ENCODE results near the gene ATP6V1A. TPM values are rescaled to one million over a fixed set of nuclear protein-coding genes. Genes with fewer than 3 reads are reported as not detected.
A peak's percentile ranks its signal among the peaks of the same experiment; 100 is the strongest.

ATP6V1A gene
- total RNA-seq, 2 experiments from 2014 or later = 45.2 to 48.3 TPM

DNA sequence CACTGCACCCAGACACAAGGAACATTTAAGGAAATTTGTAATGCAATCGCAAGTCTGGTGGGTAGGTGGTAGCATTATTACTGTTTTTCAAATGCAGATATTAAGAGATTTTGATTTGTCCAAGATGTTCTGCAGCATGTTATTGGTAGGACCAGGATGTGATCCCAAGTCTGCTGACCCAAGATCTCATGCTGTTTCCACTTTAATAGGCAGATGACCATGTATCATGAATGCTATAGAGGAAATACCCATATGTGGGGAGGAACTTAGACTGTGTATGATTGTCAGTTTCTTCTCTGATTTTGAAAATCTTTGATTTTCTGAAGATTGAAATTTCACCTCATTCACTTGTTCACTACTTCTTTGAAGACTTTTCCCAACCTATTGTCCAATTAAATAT, 28.7 kb downstream of the ATP6V1A start:
- no peak overlapping the region for H3K27ac Mint-ChIP-seq
- H3K4me1 Mint-ChIP-seq = peaks cover 10% of the 10 kb centered on the region
- intact Hi-C loops (cut with DNase I, micrococcal nuclease) = no loop called here
- no peak for ATAC-seq
- ChIA-PET CTCF (no interaction called here), POLR2A (no interaction called here)
- H3K9me3 Mint-ChIP-seq (ENCODE audit: low read depth) = no peaks in the 10 kb centered on the region
- no peak for DNase-seq
- no peaks in the 10 kb centered on the region for H3K27me3 Mint-ChIP-seq
- peaks cover 3% of the 10 kb centered on the region for H3K36me3 Mint-ChIP-seq (ENCODE audit: low read depth)
- no peak overlapping the region for H3K4me3 Mint-ChIP-seq

DNA sequence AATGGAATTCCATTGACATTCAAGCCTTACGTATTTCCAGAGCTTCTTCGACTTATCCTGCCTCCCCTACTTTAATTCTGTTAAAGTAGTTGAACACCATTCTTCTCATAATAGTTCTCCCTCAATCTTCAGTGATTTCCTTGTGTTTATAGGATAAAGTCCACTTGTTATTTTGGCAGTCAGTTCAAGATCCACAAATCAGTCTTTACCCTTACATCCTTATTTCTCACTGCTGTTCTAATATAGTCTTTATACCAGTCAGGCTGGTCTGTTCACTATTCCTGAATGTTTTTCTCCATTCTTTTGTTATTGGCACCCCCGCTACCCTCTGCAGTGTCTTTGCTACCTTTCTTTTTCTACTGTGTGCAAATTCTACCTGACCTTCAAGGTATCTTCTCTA, 29.7 kb downstream of the ATP6V1A start:
- Mint-ChIP-seq H3K4me3 (no peak overlapping the region), H3K27ac (no peak overlapping the region), H3K4me1 (peaks cover 10% of the 10 kb centered on the region), H3K9me3 (ENCODE audit: low read depth) (no peaks in the 10 kb centered on the region), H3K27me3 (no peaks in the 10 kb centered on the region), H3K36me3 (ENCODE audit: low read depth) (peaks cover 6% of the 10 kb centered on the region)
- CTCF ChIA-PET = interaction anchor here (0.9 kb wide), 1 partner anchor 134 kb away, joined by 3 read pairs; no protein-coding TSS in a partner anchor
- intact Hi-C loops (cut with DNase I, micrococcal nuclease) = no loop called here
- ATAC-seq (no peak), DNase-seq (no peak)
- POLR2A ChIA-PET = no interaction called here

DNA sequence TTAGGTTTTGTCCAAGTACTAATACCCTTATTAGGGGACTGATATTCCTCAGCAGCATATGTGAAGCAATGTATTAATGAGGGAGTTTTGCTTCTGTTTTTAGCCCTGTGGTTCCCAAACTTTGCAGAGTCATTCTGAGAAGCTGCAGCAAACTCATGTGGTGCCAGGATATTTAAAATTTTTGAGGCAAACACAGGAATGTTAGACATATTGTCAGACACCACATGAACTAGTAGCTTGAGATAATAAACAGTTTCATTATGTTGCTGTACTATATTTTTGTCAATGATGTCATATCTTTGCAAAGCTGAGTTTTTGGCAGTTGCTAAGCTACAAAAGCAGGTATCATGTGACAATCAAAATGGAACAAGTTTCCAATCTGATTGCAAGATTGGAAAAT, 36.6 kb downstream of the ATP6V1A start:
- Mint-ChIP-seq H3K27ac (no peak overlapping the region), H3K36me3 (ENCODE audit: low read depth) (peaks cover 17% of the 10 kb centered on the region)

DNA sequence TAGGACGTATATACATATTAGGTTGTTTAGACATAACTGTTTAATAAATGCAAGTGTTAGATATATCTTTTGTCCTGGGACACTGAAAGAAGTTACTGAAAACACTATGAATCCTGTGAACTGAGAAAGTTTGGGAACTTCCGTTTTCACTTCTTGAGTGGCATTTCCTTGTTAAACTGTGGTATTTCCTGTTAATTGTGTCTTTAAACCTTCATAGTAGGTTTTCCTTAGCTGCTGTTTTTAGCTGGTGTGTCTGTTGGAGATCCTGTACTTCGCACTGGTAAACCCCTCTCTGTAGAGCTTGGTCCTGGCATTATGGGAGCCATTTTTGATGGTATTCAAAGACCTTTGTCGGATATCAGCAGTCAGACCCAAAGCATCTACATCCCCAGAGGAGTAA, 37.1 kb downstream of the ATP6V1A start:
- ATAC-seq = no peak
- intact Hi-C loops (cut with DNase I, micrococcal nuclease) = no loop called here
- Mint-ChIP-seq H3K27me3 (no peaks in the 10 kb centered on the region), H3K9me3 (ENCODE audit: low read depth) (no peaks in the 10 kb centered on the region), H3K36me3 (ENCODE audit: low read depth) (peaks cover 17% of the 10 kb centered on the region), H3K27ac (no peak overlapping the region), H3K4me1 (peaks cover 3% of the 10 kb centered on the region), H3K4me3 (no peak overlapping the region)
- CTCF ChIA-PET = interaction anchor here (1.1 to 1.7 kb wide), 2 partner anchors 32 to 48 kb away, joined by 4 to 10 read pairs; no protein-coding TSS in a partner anchor
- no peak for DNase-seq
- POLR2A ChIA-PET = no interaction called here

More for the DNA sequence above, 36.6 kb downstream of the ATP6V1A start:
- Mint-ChIP-seq H3K27me3 (no peaks in the 10 kb centered on the region), H3K4me3 (no peak overlapping the region), H3K9me3 (ENCODE audit: low read depth) (no peaks in the 10 kb centered on the region), H3K4me1 (peaks cover 3% of the 10 kb centered on the region)
- intact Hi-C loops (cut with DNase I, micrococcal nuclease) = no loop called here
- DNase-seq (no peak), ATAC-seq (peak; percentile 44)
- ChIA-PET CTCF (interaction anchor here (1.1 to 1.7 kb wide), 2 partner anchors 32 to 47 kb away, joined by 4 to 10 read pairs; no protein-coding TSS in a partner anchor), POLR2A (no interaction called here)

DNA sequence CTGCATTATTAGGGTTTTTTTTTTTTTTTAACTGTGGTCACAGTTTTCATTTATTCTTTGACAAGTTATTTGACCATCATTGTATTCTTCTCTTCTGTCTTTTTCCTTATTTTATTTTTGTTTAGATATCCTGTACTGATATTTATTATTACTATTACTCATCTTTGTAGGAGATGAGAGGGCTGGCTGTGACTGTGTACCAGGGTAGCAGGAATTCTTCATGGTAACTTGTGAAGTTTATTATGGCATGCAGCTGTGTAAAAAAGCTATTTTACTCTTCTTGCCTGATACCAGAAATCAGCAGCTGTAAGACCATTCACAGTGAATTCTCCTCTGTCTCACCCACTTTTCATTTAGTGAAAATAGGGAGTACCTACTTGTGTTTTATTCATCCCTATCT, 44.5 kb downstream of the ATP6V1A start:
- Mint-ChIP-seq H3K4me1 (no peaks in the 10 kb centered on the region), H3K27ac (no peak overlapping the region), H3K4me3 (no peak overlapping the region), H3K27me3 (no peaks in the 10 kb centered on the region), H3K9me3 (ENCODE audit: low read depth) (no peaks in the 10 kb centered on the region), H3K36me3 (ENCODE audit: low read depth) (peaks cover 15% of the 10 kb centered on the region)
- ChIA-PET POLR2A (no interaction called here), CTCF (interaction anchor here (1.4 to 3.5 kb wide), 2 partner anchors 35 to 55 kb away, joined by 3 to 12 read pairs; no protein-coding TSS in a partner anchor)
- intact Hi-C loops (cut with DNase I, micrococcal nuclease) = no loop called here
- DNase-seq = no peak
- no peak for ATAC-seq

DNA sequence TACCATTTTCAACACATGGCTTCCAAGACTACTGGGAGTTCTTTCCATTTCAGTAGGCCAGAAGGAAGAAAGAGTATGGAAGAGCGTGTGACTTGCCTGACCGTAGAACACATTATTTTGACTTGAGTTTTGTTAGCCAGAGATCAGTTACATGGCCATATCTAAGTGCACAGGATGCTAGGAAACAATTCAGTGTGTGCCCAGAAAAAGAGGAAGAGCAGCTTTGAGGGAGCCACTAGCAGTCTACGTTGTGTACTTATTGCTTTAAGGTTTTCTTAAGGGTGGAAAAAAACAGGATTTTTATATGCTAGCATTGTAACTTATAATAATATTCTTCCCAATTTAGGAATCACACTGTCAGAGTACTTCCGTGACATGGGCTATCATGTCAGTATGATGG, 47.7 kb downstream of the ATP6V1A start:
- CTCF ChIA-PET = interaction anchor here (0.6 kb wide), 1 partner anchor 96 kb away, joined by 3 read pairs; no protein-coding TSS in a partner anchor
- peaks cover 16% of the 10 kb centered on the region for H3K36me3 Mint-ChIP-seq (ENCODE audit: low read depth)
- DNase-seq = no peak
- ATAC-seq = no peak
- no peaks in the 10 kb centered on the region for H3K9me3 Mint-ChIP-seq (ENCODE audit: low read depth)
- POLR2A ChIA-PET = no interaction called here
- no peaks in the 10 kb centered on the region for H3K4me1 Mint-ChIP-seq
- no peak overlapping the region for H3K27ac Mint-ChIP-seq
- intact Hi-C loops (cut with DNase I, micrococcal nuclease) = no loop called here
- no peaks in the 10 kb centered on the region for H3K27me3 Mint-ChIP-seq
- H3K4me3 Mint-ChIP-seq = no peak overlapping the region

DNA sequence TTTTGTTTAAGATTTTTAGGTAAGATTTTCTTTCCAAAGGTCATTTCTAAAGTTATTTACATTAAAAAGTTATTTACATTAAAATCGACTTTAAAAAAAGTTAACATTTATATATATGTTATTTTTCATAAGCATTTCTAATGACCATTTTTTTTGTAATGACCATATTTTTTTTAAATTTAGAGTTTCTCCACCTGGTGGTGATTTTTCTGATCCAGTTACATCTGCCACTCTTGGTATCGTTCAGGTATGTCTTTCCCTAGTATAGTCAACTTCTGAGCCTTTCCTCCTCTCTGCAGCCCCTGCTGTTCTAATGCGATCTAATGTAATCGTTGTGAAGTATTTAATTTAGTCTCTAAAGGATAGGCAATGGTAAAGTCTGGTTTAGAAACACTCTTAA, 48.9 kb downstream of the ATP6V1A start:
- H3K36me3 Mint-ChIP-seq (ENCODE audit: low read depth) = peaks cover 19% of the 10 kb centered on the region
- ATAC-seq (no peak), DNase-seq (no peak)
- H3K9me3 Mint-ChIP-seq (ENCODE audit: low read depth) = no peaks in the 10 kb centered on the region
- no peak overlapping the region for H3K4me3 Mint-ChIP-seq
- no peak overlapping the region for H3K27ac Mint-ChIP-seq
- ChIA-PET POLR2A (no interaction called here), CTCF (interaction anchor here (1.3 to 1.6 kb wide), 2 partner anchors 55 to 58 kb away, joined by 3 to 5 read pairs; no protein-coding TSS in a partner anchor)
- no peaks in the 10 kb centered on the region for H3K27me3 Mint-ChIP-seq
- intact Hi-C loops (cut with DNase I, micrococcal nuclease) = no loop called here
- H3K4me1 Mint-ChIP-seq = no peaks in the 10 kb centered on the region

DNA sequence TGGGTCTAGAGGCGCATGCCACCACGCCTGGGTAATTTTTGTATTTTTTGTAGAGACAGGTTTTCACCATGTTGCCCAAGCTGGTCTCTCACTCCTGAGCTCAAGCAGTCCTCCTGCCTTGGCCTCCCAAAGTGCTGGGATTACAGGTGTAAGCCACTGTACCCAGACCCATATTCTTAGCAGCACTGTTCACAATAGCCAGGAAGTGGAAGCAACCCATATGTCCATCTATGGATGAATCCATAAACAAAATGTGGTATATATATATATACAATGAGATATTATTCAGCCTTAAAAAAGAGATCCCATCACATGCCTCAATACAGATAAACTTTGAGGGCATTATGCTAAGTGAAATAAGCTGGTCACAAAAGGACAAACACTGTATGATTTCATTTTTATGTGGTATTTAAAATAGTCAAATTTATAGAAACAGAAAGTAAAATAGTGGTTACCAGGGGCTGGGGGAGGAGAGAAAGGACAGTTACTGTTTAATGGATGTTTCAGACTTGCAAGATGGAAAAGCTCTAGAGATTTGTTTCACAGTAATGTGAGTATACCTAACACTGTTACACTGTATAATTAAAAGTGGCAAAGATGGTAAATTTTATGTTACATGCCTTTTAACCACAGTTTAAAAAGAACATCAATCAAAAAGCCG, 56.1 kb downstream of the ATP6V1A start:
- H3K4me3 Mint-ChIP-seq = no peak overlapping the region
- H3K36me3 Mint-ChIP-seq (ENCODE audit: low read depth) = peaks cover 27% of the 10 kb centered on the region
- no peaks in the 10 kb centered on the region for H3K9me3 Mint-ChIP-seq (ENCODE audit: low read depth)
- no peak overlapping the region for H3K27ac Mint-ChIP-seq
- POLR2A ChIA-PET = interaction anchor here (0.6 to 1.3 kb wide), 3 partner anchors 16 to 192 kb away, joined by 3 to 7 read pairs (median 5); no protein-coding TSS in a partner anchor
- ATAC-seq (no peak), DNase-seq (no peak)
- CTCF ChIA-PET = interaction anchor here (0.5 to 1.1 kb wide), 4 partner anchors 41 to 110 kb away, joined by 3 read pairs; no protein-coding TSS in a partner anchor
- intact Hi-C loops (cut with DNase I, micrococcal nuclease) = no loop called here
- no peaks in the 10 kb centered on the region for H3K27me3 Mint-ChIP-seq
- peaks cover 5% of the 10 kb centered on the region for H3K4me1 Mint-ChIP-seq

DNA sequence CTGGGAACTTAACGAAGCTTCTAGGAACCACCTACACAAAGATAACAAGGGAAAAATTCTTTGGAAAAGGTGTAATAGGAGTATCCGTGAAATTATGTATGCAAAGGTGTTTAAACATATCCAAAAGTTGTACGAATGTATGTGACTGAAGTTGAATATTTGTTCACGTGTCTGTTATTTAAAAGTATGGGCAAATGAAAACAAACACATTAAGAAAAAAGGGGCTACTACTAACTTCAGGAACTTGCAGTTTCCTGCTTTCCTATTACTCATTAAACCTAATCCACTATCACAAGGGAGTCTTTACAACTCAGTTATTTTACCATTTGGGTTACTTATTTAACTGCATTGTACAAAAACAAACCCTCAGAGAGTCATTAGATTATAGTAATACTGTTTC, 57.8 kb downstream of the ATP6V1A start:
- no peak for ATAC-seq
- Mint-ChIP-seq H3K27me3 (no peaks in the 10 kb centered on the region), H3K27ac (no peak overlapping the region), H3K9me3 (ENCODE audit: low read depth) (no peaks in the 10 kb centered on the region), H3K4me1 (peaks cover 5% of the 10 kb centered on the region), H3K4me3 (no peak overlapping the region), H3K36me3 (ENCODE audit: low read depth) (peaks cover 23% of the 10 kb centered on the region)
- DNase-seq = no peak
- POLR2A ChIA-PET = no interaction called here
- CTCF ChIA-PET = no interaction called here
- intact Hi-C loops (cut with DNase I, micrococcal nuclease) = no loop called here

DNA sequence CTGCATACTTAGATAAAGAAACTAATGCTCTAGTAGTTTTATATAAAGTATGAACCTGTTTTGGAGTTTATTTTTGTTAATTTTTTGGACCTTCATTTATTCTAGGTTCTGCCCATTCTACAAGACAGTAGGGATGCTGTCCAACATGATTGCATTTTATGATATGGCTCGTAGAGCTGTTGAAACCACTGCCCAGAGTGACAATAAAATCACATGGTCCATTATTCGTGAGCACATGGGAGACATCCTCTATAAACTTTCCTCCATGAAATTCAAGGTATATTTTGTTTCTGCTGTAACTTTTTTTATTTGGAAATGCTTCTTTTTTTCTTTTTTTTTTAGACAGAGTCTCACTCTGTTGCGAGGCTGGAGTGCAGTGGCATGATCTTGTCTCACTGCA, 58.4 kb downstream of the ATP6V1A start:
- H3K36me3 Mint-ChIP-seq (ENCODE audit: low read depth) = peaks cover 22% of the 10 kb centered on the region
- no peak overlapping the region for H3K27ac Mint-ChIP-seq
- H3K4me1 Mint-ChIP-seq = peaks cover 5% of the 10 kb centered on the region
- ChIA-PET POLR2A (no interaction called here), CTCF (interaction anchor here (0.6 kb wide), 1 partner anchor 30 kb away, joined by 3 read pairs; no protein-coding TSS in a partner anchor)
- H3K4me3 Mint-ChIP-seq = no peak overlapping the region
- H3K9me3 Mint-ChIP-seq (ENCODE audit: low read depth) = no peaks in the 10 kb centered on the region
- intact Hi-C loops (cut with DNase I, micrococcal nuclease) = no loop called here
- H3K27me3 Mint-ChIP-seq = no peaks in the 10 kb centered on the region
- ATAC-seq (no peak), DNase-seq (no peak)

DNA sequence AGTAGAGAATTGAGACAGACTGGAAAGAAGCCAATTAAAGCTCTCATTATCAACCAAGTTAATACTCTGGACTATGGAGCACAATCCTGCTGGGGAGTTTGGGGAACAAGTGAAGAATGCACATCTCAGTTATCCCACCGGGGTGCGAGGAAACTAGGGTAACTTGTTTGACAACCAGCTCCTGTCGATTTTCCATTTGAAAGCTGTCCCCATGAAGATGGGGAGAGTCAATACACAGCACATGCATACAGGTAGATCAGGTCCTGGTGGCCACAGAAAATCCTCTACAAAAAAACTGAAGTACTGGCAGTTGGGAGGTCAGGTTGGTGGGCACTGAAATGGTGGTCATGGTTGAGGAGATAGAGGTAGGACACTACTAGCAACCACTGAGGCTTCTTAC, 66.0 kb downstream of the ATP6V1A start:
- Mint-ChIP-seq H3K27me3 (no peaks in the 10 kb centered on the region), H3K36me3 (ENCODE audit: low read depth) (peaks cover 5% of the 10 kb centered on the region), H3K4me1 (no peaks in the 10 kb centered on the region), H3K27ac (no peak overlapping the region), H3K4me3 (no peak overlapping the region), H3K9me3 (ENCODE audit: low read depth) (no peaks in the 10 kb centered on the region)
- DNase-seq (no peak), ATAC-seq (no peak)
- POLR2A ChIA-PET = no interaction called here
- intact Hi-C loops (cut with DNase I, micrococcal nuclease) = no loop called here
- CTCF ChIA-PET = interaction anchor here (1.6 kb wide), 1 partner anchor 76 kb away, joined by 4 read pairs; no protein-coding TSS in a partner anchor

DNA sequence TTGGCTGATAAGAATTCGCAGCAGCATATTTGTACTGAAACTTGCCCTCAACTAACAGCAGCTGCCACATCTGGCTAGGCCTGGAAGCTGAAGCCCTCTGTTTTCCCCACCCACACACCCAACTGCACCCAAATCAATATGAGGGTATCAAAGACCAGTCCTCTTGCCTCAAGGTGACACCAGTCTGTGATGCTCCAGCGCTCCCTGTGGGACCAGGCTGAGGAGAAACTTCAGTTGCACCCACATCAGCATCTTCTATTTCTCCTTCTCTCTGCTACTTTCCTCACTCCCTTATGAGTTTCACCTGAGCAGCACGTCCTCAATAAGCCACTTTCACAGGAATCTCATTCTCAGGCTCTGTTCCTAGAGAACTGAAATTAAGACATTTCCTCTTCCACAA, 73.0 kb downstream of the ATP6V1A start:
- Mint-ChIP-seq H3K27ac (no peak overlapping the region), H3K4me3 (no peak overlapping the region), H3K9me3 (ENCODE audit: low read depth) (no peaks in the 10 kb centered on the region), H3K36me3 (ENCODE audit: low read depth) (no peaks in the 10 kb centered on the region), H3K27me3 (no peaks in the 10 kb centered on the region), H3K4me1 (peaks cover under 1% of the 10 kb centered on the region)
- ChIA-PET CTCF (no interaction called here), POLR2A (no interaction called here)
- DNase-seq (no peak), ATAC-seq (no peak)
- intact Hi-C loops (cut with DNase I, micrococcal nuclease) = no loop called here
